SK-N-SH (cell line): ENCODE results near the gene LRIG1. TPM values are rescaled to one million over a fixed set of nuclear protein-coding genes. Genes with fewer than 3 reads are reported as not detected.

Experiments used
- CTCF ChIP-seq: fragments of 200-600 bp; sonication (generic); IDR thresholded peaks from 2 replicates; pipeline ENCODE4 v1.6.1; 2017; ENCODE audit warnings: antibody characterized with exemption, mild to moderate bottlenecking, moderate library complexity
- ELF1 ChIP-seq: IDR thresholded peaks from 2 replicates; pipeline ENCODE4 v1.4.0; 2012
- EZH2phosphoT487 ChIP-seq: fragments of 200-600 bp; sonication (generic); IDR thresholded peaks from 2 replicates; pipeline ENCODE4 v1.6.1; 2017; ENCODE audit warnings: low read depth, mixed run types, mild to moderate bottlenecking, antibody characterized with exemption, moderate library complexity, borderline replicate concordance
- PBX3 ChIP-seq: IDR thresholded peaks from 2 replicates; pipeline ENCODE4; 2012
- RFX5 ChIP-seq: IDR thresholded peaks from 2 replicates; pipeline ENCODE4 v1.6.1; 2012; ENCODE audit warnings: mild to moderate bottlenecking, improper control_type of control experiment, low read length
- SIN3A ChIP-seq: IDR thresholded peaks from 2 replicates; pipeline ENCODE4 v1.6.1; 2012; ENCODE audit warnings: low read depth, mild to moderate bottlenecking, low read length, moderate library complexity, borderline replicate concordance
- SMC3 ChIP-seq: IDR thresholded peaks from 2 replicates; pipeline ENCODE4 v1.6.1; 2012; ENCODE audit warnings: low read depth, low read length, improper control_type of control experiment
- TCF12 ChIP-seq: IDR thresholded peaks from 2 replicates; pipeline ENCODE4 v1.4.0; 2012
- USF1 ChIP-seq: IDR thresholded peaks from 2 replicates; pipeline ENCODE4 v1.4.0; 2012; ENCODE audit warnings: low read depth, borderline replicate concordance
- YY1 ChIP-seq: IDR thresholded peaks from 2 replicates; pipeline ENCODE4 v1.4.0; 2012; ENCODE audit warnings: low read depth, mild to moderate bottlenecking
- ZBTB33 ChIP-seq: IDR thresholded peaks from 2 replicates; pipeline ENCODE4 v1.4.0; 2012; ENCODE audit warnings: low read depth, borderline replicate concordance
- polyA plus RNA-seq, 3 experiments: library from polyadenylated mRNA; depleted of rRNA; stranded (reverse); fragments of >200 nt; gene quantifications; 2 replicates each; pipeline ENCODE4 v1.2.3, GENCODE V29; 2012
- TF ChIP-seq, protein P1 (sequence below): fragments of 150-350 bp; IDR thresholded peaks from 2 replicates; pipeline ENCODE4 v1.6.1; 2017; ENCODE audit warnings: antibody characterized with exemption, low read length, low read depth, borderline replicate concordance
- TF ChIP-seq, protein P2 (sequence below): IDR thresholded peaks from 2 replicates; pipeline ENCODE4 v1.4.0; 2012; ENCODE audit warnings: low read depth

Gene LRIG1
- polyA plus RNA-seq, 1 of the 3 experiments (the other 2 are of a cell fraction): 1.7 TPM

DNA sequence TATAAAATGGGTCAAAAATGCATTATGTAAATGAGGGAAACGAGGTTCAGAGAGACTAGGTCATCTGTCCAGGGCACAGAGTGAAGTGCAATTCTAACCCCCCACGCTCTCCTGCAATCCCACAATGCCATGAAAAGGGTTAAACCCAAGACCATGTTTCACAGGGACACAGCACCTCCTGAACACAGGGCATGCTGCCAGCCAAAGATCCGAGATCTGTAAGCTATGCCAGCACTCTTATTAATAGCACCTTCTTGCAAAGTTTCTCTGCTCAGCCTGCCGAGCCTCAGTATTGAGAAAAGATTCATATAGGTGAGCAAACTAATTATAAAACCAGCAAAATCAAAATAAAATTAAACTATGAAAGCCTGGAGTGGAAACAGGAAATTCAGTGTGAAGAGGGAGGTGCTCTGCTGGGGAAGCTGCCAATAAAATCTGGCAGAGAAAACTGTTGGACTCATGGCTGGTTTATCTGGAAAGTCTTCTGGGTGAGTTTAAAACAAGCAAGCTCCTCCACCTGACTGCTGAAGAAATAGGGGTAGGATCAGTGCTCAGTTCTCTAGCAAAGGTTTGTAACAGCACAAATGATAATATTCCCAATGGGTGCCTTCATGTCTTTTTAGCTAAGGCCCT, 50.3 kb downstream of the LRIG1 start (continued):
- TF ChIP-seq PBX3: 0 out of 2 replicates have a peak, but pooled peaks have one; percentile 6
- no peak for TF ChIP-seq SMC3
- TF ChIP-seq EZH2phosphoT487: no peak
- TF ChIP-seq YY1: no peak
- TF ChIP-seq RFX5: no peak
- no peak for TF ChIP-seq CTCF
- no peak for TF ChIP-seq USF1
- TF ChIP-seq, protein P1, sequence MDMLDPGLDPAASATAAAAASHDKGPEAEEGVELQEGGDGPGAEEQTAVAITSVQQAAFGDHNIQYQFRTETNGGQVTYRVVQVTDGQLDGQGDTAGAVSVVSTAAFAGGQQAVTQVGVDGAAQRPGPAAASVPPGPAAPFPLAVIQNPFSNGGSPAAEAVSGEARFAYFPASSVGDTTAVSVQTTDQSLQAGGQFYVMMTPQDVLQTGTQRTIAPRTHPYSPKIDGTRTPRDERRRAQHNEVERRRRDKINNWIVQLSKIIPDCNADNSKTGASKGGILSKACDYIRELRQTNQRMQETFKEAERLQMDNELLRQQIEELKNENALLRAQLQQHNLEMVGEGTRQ: no peak
- no peak for TF ChIP-seq ZBTB33
- no peak for TF ChIP-seq TCF12
- TF ChIP-seq, protein P2, sequence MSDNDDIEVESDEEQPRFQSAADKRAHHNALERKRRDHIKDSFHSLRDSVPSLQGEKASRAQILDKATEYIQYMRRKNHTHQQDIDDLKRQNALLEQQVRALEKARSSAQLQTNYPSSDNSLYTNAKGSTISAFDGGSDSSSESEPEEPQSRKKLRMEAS: 0 out of 2 replicates have a peak, but pooled peaks have one; percentile 11
- no peak for TF ChIP-seq SIN3A
- no peak for TF ChIP-seq ELF1
